ENCODE data around the gene ZNF292.
"Not testable (repeated sequence)": the region's sequence is repeated elsewhere in the genome, so short reads cannot be mapped to it uniquely, and the experiment has no call there.

DNA sequence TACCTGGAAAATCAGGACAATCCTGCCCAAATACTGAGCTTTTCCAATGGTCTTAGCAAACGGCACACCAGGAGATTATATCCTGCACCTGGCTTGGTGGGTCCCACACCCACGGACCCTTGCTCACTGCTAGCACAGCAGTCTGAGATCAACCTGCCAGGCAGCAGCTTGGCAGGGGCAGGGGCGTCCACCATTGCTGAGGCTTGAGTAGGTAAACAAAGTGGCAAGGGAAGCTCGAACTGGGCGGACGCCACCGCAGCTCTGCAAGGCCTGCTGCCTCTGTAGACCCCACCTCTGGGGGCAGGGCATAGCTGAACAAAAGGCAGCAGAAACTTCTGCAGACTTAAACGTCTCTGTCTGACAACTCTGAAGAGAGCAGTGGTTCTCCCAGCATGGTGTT, 15.4 kb upstream of the ZNF292 start:
- TF ChIP-seq, protein P1, sequence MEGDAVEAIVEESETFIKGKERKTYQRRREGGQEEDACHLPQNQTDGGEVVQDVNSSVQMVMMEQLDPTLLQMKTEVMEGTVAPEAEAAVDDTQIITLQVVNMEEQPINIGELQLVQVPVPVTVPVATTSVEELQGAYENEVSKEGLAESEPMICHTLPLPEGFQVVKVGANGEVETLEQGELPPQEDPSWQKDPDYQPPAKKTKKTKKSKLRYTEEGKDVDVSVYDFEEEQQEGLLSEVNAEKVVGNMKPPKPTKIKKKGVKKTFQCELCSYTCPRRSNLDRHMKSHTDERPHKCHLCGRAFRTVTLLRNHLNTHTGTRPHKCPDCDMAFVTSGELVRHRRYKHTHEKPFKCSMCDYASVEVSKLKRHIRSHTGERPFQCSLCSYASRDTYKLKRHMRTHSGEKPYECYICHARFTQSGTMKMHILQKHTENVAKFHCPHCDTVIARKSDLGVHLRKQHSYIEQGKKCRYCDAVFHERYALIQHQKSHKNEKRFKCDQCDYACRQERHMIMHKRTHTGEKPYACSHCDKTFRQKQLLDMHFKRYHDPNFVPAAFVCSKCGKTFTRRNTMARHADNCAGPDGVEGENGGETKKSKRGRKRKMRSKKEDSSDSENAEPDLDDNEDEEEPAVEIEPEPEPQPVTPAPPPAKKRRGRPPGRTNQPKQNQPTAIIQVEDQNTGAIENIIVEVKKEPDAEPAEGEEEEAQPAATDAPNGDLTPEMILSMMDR (IDR thresholded peaks at IDR 0.05; ENCODE audit: low read depth, low read length, poor library complexity, severe bottlenecking) = not testable (repeated sequence)
- TF ChIP-seq EZH2phosphoT487 (IDR thresholded peaks at IDR 0.05; ENCODE audit: borderline replicate concordance, low read length) = not testable (repeated sequence)
